ENCODE data around the gene NGEF. TPM values are rescaled to one million over a fixed set of nuclear protein-coding genes. Genes with fewer than 3 reads are reported as not detected.

Gene NGEF
- total RNA-seq, 1 experiment from 2014 or later = 1.9 TPM

DNA sequence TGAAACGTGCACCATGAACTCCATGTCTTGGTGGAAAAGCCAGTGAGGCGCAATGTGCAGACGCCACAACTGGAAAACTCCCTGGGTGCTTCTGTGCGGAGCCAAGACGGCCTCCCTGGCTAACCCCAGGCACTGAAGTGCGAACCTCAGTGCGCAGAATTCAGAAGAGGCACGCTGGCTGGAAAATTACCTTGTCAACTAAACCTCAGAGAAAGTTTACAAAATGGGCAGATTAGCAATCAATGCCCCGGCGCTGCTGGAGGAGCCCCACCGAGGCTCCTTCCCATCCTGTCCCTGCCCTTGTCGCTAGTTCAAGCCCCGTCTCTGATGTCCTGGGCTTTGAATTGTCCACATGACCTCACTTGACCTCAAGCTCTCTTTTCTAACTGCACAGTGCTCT, 120.8 kb downstream of the NGEF start:
- Mint-ChIP-seq H3K4me1 (peaks cover 18 to 22% of the 10 kb centered on the region in 2 experiments), H3K27me3 (ENCODE audit: low read depth) (peaks cover 53% of the 10 kb centered on the region), H3K4me3 (no peak overlapping the region; a peak in 1 of 5 replicates), H3K27ac (no peak overlapping the region), H3K36me3 (ENCODE audit: insufficient read depth in 1 of 3, low read depth in 3 of 3) (no peaks in the 10 kb centered on the region; a peak in 1 of 7 replicates), H3K9me3 (peaks cover 0 to 2% of the 10 kb centered on the region in 2 experiments; a peak in 2 of 5 replicates)
- Histone ChIP-seq H3K23ac (ENCODE audit: insufficient read length, low read depth, low read length) (no peak overlapping the region), H4K20me1 (ENCODE audit: control insufficient read depth, insufficient read depth, insufficient read length) (no peaks in the 10 kb centered on the region), H3K56ac (ENCODE audit: insufficient read length, low read depth, low read length) (no peak overlapping the region), H3K79me2 (ENCODE audit: insufficient read depth, low read length) (no peaks in the 10 kb centered on the region), H2BK20ac (ENCODE audit: low read depth, low read length, poor library complexity, severe bottlenecking) (no peak overlapping the region), H3K27me3 (ENCODE audit: insufficient read depth, low read length) (no peaks in the 10 kb centered on the region), H4K91ac (ENCODE audit: insufficient read length, low read depth, low read length) (no peak overlapping the region), H3K4me1 (ENCODE audit: insufficient read depth, low read length) (no peaks in the 10 kb centered on the region; the same call in 1 of the 2 replicates), H4K8ac (replicated peaks; ENCODE audit: insufficient read length, low read depth, low read length) (no peak overlapping the region), H2AK5ac (ENCODE audit: insufficient read length, low read length) (no peak overlapping the region), H3K18ac (ENCODE audit: insufficient read length, low read depth, low read length) (no peak overlapping the region), H3K4me2 (ENCODE audit: insufficient read depth, insufficient read length, low read length) (no peak overlapping the region), H3K14ac (ENCODE audit: insufficient read depth, low read length) (no peak overlapping the region), H3K9me3 (ENCODE audit: control insufficient read depth, low read depth, low read length) (no peaks in the 10 kb centered on the region), H3K23me2 (ENCODE audit: insufficient read length, low read depth, low read length, poor library complexity, severe bottlenecking) (no peaks in the 10 kb centered on the region), H3K79me1 (ENCODE audit: insufficient read depth, low read depth, low read length, poor library complexity, severe bottlenecking) (no peaks in the 10 kb centered on the region), H3K4ac (ENCODE audit: low read depth, low read length) (no peak overlapping the region), H3T11ph (ENCODE audit: low read length) (no peak overlapping the region), H2BK120ac (ENCODE audit: low read depth, low read length, poor library complexity, severe bottlenecking) (no peak overlapping the region), H4K5ac (ENCODE audit: insufficient read length, low read depth, low read length) (no peak overlapping the region), H2BK5ac (ENCODE audit: insufficient read length, low read length) (no peak overlapping the region), H2BK12ac (ENCODE audit: insufficient read length, low read depth, low read length) (no peak overlapping the region), H3K27ac (ENCODE audit: insufficient read length, low read depth, low read length) (no peak overlapping the region), H3K9ac (ENCODE audit: extremely low read depth, insufficient read length, low read length) (no peak overlapping the region), H2AFZ (ENCODE audit: low read length) (no peak overlapping the region), H2BK15ac (ENCODE audit: low read depth, low read length) (no peak overlapping the region)
- TF ChIP-seq, protein P1, sequence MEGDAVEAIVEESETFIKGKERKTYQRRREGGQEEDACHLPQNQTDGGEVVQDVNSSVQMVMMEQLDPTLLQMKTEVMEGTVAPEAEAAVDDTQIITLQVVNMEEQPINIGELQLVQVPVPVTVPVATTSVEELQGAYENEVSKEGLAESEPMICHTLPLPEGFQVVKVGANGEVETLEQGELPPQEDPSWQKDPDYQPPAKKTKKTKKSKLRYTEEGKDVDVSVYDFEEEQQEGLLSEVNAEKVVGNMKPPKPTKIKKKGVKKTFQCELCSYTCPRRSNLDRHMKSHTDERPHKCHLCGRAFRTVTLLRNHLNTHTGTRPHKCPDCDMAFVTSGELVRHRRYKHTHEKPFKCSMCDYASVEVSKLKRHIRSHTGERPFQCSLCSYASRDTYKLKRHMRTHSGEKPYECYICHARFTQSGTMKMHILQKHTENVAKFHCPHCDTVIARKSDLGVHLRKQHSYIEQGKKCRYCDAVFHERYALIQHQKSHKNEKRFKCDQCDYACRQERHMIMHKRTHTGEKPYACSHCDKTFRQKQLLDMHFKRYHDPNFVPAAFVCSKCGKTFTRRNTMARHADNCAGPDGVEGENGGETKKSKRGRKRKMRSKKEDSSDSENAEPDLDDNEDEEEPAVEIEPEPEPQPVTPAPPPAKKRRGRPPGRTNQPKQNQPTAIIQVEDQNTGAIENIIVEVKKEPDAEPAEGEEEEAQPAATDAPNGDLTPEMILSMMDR (conservative IDR thresholded peaks at IDR 0.05) = no peak
- no CpG with 5 or more reads among the region's 13 CpGs for WGBS (ENCODE audit: extremely low coverage, insufficient read length, low lambda C conversion rate)
- no peak for DNase-seq

Data from H9 (cell line).